C4-2B (cell line): ENCODE data around the gene NATD1.

Source experiments
- H3K27ac ChIP-seq: fragments of 450-650 bp; 2 replicates; pipeline ENCODE4 v1.5.1; 2017
- CTCF ChIP-seq: fragments of 450-650 bp; conservative IDR thresholded peaks from 2 replicates; pipeline ENCODE4 v1.5.1; 2017; ENCODE audit warnings: mild to moderate bottlenecking
- ZFX ChIP-seq: fragments of 450-650 bp; IDR thresholded peaks from 2 replicates; pipeline ENCODE4 v1.6.1; 2017

The NATD1 gene

GRCh38 chr17:21287703-21288449, 34.7 kb upstream of the NATD1 start:
- peak overlapping the region; percentile 93 for H3K27ac ChIP-seq
- TF ChIP-seq CTCF (no peak), ZFX (no peak)

GRCh38 chr17:21286909-21287702, 33.9 kb upstream of the NATD1 start:
- peak overlapping the region; percentile 93 for H3K27ac ChIP-seq
- TF ChIP-seq ZFX (no peak), CTCF (no peak)

GRCh38 chr17:21286066-21286770, 33.0 kb upstream of the NATD1 start:
- H3K27ac ChIP-seq: peak overlapping the region; percentile 93
- TF ChIP-seq CTCF (no peak), ZFX (no peak)

- H3K27ac ChIP-seq: peak overlapping the region; percentile 93
- TF ChIP-seq ZFX: 0 out of 2 replicates have a peak, but pooled peaks have one; percentile 62
- no peak for TF ChIP-seq CTCF
Observed at GRCh38 chr17:21285164-21286065, 32.2 kb upstream of the NATD1 start.

- TF ChIP-seq ZFX: no peak; the same call in 1 of the 2 replicates
- TF ChIP-seq CTCF: no peak
- H3K27ac ChIP-seq: peak within 1 kb of the TSS; percentile 93
Observed at GRCh38 chr17:21284319-21285163, 31.3 kb upstream of the NATD1 start, which contains the start of gene MAP2K3. Gene MAP2K3 (plus strand): TSS chr17:21284711. CDS start chr17:21284921, 210 bp downstream.
